ENCODE data around the gene PLEKHG2.

- TF ChIP-seq POLR2A (IDR thresholded peaks at IDR 0.05), result no peak
- TF ChIP-seq, protein P1, sequence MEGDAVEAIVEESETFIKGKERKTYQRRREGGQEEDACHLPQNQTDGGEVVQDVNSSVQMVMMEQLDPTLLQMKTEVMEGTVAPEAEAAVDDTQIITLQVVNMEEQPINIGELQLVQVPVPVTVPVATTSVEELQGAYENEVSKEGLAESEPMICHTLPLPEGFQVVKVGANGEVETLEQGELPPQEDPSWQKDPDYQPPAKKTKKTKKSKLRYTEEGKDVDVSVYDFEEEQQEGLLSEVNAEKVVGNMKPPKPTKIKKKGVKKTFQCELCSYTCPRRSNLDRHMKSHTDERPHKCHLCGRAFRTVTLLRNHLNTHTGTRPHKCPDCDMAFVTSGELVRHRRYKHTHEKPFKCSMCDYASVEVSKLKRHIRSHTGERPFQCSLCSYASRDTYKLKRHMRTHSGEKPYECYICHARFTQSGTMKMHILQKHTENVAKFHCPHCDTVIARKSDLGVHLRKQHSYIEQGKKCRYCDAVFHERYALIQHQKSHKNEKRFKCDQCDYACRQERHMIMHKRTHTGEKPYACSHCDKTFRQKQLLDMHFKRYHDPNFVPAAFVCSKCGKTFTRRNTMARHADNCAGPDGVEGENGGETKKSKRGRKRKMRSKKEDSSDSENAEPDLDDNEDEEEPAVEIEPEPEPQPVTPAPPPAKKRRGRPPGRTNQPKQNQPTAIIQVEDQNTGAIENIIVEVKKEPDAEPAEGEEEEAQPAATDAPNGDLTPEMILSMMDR (IDR thresholded peaks at IDR 0.05), result no peak
These were observed 35.8 kb downstream of the PLEKHG2 start for GRCh38 chr19:39448271-39448670.

Data from thyroid gland (tissue), 4 donors.